Subcutaneous adipose tissue (tissue), 4 donors: Measurements from ENCODE around the gene KCNK3. TPM values are rescaled to one million over a fixed set of nuclear protein-coding genes. Genes with fewer than 3 reads are reported as not detected.

Source experiments
- total RNA-seq, 4 donors: library from RNA; depleted of rRNA; stranded (reverse); fragments of >200 nt; gene quantifications; one replicate each; pipeline ENCODE4 v1.1.0, GENCODE V29; 2016
- TF ChIP-seq, protein P1 (sequence below): fragments of 450-650 bp; IDR thresholded peaks from one replicate; pipeline ENCODE4 v1.5.1; 2016; ENCODE audit warnings: low read depth, mild to moderate bottlenecking, control low read depth, antibody characterized with exemption, moderate library complexity

The KCNK3 gene
- total RNA-seq, 4 donors from 2014 or later = 1.8 to 5.7 (median 4.5) TPM

DNA sequence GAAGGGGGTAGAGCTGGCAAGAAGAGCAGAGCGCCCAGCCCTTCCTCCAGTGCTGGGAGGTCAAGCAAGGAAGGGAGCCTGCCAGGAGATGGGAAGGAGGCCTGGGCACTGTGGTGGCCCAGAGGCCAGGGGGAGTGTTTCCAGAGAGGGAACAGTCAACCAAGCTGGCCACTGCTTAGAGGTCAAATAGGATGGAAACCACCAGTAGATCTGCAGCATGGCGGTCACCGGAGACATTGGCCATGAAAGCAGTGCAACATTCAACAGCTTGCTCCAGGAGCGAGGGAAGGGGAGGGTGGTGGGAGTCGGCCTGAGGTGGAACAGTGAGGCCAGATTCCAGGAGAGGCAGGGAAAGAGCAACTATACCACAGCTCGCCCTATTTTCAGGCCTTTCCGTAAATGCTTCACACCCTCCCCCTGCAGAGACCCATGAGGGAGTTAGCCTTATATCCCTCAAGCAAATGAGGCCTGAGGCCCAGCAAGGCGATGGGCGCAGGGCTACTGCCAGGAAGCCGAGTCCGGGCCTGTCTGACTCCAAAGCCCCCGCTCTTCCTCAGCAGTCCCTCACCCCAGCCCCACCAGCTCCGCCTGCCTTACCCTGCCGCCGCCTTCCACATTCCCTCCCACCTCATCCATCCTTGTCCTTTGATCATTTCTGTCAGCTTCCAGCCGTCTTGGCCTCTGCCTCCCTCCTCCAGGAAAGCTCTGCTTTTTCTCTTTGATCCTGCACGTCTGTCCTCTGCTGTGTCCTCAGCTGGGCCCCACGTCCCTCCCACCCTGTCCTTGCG is 17.0 kb downstream of the KCNK3 start:
- TF ChIP-seq, protein P1, sequence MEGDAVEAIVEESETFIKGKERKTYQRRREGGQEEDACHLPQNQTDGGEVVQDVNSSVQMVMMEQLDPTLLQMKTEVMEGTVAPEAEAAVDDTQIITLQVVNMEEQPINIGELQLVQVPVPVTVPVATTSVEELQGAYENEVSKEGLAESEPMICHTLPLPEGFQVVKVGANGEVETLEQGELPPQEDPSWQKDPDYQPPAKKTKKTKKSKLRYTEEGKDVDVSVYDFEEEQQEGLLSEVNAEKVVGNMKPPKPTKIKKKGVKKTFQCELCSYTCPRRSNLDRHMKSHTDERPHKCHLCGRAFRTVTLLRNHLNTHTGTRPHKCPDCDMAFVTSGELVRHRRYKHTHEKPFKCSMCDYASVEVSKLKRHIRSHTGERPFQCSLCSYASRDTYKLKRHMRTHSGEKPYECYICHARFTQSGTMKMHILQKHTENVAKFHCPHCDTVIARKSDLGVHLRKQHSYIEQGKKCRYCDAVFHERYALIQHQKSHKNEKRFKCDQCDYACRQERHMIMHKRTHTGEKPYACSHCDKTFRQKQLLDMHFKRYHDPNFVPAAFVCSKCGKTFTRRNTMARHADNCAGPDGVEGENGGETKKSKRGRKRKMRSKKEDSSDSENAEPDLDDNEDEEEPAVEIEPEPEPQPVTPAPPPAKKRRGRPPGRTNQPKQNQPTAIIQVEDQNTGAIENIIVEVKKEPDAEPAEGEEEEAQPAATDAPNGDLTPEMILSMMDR = no peak

DNA sequence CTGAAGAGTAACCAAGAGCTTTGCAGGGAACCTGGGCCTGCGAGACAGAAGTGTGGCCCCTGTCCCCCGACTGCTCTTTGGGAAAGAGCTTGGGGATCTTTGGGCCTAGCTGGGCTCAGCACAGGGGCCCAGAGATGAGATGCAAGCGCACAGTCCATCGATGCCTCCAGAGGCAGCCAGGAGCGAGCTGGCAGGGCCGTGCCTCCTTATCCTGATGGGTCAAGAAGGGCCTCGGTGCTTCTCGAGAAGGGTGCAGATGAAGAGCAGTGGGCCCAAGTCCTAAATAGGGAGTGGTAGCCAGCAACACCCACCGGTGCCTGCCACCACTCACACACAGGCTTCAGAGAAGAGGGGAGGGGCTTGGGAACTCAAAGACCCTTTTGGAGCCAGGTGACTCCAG is 17.6 kb downstream of the KCNK3 start:
- TF ChIP-seq, protein P1 = no peak

DNA sequence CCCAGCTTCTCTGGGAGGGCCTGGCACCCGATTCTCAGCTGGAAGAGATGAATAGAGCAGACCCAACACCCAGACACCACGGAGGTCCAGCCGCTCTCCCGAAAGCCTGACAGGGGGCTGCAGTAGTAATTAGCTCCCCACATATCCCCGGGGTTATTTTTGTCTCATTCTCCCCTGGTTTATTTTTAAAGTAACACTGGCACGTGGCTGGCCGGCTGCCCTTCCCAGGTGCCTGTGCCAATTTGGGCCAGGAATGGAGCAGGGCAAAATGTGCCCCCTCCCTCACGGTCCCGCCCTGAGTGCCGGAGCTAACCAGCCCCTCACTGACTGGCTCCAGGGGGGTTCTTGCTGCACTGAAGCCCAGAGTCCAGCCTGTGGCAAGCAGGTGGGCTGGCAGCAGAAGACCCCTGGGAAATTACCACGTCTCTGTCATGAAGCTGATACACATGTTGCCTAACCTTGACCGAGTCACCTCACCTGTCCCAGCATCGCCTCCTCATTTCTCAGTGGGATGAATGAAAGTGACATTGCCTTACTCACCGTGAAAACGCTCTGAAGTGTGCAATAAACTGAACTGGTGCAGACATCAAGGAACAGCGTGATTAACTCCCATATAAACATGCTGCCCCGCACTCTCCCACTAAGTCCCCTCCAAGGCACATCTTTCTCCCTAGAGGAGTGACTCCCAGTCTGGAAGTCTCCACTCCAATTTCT is 18.4 kb downstream of the KCNK3 start:
- TF ChIP-seq, protein P1 = no peak

DNA sequence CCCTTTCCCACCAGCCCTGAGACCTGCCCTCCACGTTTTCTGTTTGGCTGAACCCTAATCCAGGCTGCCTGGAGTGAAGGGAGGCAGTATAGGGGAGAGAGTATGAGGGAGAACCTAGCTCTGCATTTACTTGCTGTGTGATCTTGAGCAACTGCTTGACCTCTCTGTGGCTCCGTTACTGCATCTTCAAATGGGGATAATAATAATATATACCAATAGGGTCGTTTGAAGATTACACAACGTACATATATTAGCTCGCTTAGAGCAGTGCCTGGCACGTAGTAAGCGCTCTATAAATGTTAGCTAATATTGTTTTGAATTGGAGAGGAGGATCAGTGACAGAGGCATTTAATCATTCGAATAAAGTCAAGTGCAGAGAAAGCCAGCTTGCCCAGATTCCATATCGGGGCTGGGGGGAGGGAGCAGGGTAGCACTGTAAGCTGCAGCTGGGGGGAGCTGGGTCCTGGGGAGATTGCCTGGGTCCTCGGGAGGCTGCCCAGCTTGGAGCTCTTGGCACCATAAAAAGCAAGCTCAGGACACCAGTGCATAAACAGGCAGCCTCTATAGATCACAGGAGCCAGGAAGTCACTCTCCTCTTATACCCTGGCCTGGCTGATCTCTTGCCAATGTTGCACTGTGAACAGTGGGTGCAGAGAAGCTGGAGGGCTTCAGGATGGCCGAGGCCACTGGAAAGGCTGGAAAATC is 19.1 kb downstream of the KCNK3 start:
- TF ChIP-seq, protein P1 = no peak

DNA sequence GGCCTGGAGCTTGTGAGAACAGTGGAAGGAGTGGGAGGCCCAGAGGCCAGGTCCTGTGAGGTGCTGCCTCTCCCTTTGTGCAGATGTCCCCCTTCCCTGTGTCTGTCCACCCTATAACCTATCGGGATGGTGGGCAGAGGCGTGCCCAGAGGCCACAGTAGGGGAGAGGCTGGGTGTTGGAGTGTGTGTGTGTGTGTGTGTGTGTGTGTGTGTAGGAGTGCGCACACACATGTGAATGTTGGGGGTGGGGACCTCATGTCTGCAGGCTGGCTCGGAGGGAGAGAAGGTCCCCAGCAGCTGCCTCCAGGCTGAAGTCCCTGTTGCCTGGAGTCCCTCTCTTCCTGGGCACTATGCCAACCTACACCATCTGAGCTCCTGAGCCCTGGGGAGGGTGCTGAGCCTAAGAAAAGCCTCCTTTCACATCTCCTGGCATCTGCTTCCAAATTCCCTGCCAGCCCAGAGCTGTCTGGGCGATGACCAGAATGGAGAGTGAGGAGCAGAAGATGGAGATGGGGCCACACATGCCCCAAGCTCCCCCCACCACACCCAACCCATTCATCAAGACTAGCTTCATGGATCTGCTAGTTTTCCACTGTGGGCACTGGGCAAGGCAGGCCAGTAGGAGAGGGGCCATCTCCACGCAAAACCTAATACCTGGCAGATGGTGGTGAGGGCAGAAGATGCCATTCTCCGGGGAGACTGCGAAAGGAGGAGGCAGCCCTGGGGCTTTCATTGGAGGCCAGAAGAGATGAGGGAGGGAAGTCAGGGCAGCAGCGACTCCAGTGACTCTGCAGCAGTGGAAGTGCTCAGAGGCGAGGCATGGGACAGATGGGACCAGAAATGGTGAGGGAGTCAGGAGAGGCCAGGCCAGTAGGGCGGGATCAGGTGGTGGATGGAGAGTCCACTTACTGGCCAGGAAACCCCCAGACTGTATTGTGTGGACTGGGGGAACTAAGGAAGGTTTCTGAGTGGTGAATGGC is 20.3 kb downstream of the KCNK3 start:
- TF ChIP-seq, protein P1 = no peak

DNA sequence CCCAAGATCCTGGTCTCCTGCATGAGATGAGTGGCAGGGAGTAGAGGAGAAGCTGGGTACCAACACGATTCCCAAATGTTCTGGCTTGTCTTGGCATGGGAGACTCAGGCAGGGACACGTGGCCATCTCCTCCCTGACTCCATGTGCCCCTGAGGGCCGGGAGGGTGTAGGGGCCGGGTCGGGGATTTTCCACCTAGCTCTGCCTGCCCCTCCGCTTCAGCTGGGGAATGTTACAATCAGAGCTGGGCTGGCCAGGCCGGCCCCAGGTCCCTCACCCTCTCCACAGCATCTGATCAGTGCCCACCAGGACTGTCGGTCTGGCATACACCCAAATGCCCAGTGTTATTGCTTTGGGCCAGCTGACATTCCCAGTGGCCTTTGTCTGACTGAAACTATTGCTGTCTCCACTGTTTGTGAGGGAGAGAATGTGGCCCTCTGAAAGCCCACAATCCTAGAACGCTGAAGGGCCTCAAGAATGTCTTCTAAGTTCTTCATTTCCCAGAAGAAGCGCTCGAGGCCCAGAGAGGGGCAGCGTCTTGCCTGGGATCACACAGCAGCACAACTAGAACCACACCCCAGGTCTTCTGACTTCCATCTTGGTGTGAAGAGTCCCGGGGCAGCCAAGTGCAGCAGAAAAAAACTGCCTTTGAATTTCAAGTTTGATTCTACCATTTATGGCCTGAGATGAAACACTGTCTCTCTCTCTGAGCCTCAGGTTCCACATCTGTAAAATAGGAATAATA is 23.2 kb downstream of the KCNK3 start:
- TF ChIP-seq, protein P1 = no peak
